ENCODE measurements around the gene SUN1.

The SUN1 gene

DNA sequence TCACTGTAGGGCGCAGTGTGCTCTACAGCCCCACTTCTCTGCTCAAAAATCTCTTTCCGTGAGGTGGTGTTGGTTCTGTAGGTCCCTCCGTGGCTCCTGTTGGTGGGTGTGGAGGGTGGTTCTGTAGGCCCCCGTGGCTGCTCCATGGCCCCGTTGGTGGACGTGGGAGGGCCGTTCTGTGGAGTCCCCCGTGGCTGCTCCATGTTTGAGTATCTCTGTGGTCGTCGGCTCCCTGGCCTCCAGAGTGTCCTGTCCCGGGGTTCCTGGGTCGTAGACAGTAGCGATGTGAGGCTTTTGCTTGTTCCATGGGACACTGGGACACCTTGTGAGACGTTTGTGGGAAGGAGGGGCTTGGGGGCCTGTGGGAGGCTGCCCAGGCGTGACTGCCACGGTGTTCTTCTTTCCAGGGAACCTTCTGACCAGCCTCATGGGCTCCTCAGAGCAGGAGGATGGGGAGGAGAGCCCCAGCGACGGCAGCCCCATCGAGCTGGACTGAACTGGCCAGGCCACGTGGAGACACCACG lies 62.7 kb downstream of the SUN1 start:
- H3K4me3 ChIP-seq (replicated peaks; ENCODE audit: low read depth, low read length): no peak overlapping the region
- TF ChIP-seq, protein P1, sequence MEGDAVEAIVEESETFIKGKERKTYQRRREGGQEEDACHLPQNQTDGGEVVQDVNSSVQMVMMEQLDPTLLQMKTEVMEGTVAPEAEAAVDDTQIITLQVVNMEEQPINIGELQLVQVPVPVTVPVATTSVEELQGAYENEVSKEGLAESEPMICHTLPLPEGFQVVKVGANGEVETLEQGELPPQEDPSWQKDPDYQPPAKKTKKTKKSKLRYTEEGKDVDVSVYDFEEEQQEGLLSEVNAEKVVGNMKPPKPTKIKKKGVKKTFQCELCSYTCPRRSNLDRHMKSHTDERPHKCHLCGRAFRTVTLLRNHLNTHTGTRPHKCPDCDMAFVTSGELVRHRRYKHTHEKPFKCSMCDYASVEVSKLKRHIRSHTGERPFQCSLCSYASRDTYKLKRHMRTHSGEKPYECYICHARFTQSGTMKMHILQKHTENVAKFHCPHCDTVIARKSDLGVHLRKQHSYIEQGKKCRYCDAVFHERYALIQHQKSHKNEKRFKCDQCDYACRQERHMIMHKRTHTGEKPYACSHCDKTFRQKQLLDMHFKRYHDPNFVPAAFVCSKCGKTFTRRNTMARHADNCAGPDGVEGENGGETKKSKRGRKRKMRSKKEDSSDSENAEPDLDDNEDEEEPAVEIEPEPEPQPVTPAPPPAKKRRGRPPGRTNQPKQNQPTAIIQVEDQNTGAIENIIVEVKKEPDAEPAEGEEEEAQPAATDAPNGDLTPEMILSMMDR (IDR thresholded peaks at IDR 0.05; ENCODE audit: low read depth, low read length, missing control alignments): no peak
- DNase-seq (ENCODE audit: extremely low read depth, low read depth): no peak

GRCh38 chr7:895451-896052 lies 63.3 kb downstream of the SUN1 start:
- no peak for DNase-seq (ENCODE audit: extremely low read depth, low read depth)
- TF ChIP-seq, protein P1 (IDR thresholded peaks at IDR 0.05; ENCODE audit: low read depth, low read length, missing control alignments): no peak
- H3K4me3 ChIP-seq (replicated peaks; ENCODE audit: low read depth, low read length): no peak overlapping the region

DNA sequence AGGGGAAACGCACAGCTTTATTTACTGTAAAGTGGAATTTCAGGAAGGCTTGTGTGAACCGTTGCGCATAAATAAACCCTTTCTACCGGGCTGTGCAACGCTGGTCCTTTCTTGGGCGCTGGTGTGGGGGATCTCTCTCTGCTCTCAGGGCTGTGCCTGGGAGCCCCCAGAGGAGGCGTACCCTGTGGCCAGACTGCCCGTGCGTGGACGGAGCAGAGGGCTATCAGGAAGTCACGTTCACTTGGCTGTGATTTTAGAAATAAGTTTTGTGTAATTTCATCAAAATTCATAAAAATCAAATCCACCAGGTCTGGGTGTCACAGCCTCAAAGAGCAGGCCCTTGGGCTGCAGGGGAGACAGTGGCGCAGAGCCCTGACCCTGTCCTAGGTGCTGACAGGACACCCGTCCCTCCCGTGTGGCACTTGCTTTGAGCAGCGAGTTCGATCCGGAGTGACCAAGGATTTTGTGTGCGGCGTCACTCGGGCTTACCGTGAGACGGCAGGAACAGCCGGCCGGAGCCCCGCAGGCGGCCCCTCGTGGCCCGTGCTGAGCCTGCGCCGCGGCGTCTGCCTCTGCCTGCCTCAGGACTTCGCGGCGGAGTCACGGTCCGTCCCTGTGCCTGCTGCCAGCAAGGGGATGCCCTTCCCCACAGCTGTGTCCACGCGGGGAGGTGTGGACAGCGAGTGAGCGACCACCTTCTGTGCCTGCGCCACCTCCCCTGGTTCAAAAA lies 64.2 kb downstream of the SUN1 start:
- TF ChIP-seq, protein P1 (IDR thresholded peaks at IDR 0.05; ENCODE audit: low read depth, low read length, missing control alignments): no peak
- no peak overlapping the region for H3K4me3 ChIP-seq (replicated peaks; ENCODE audit: low read depth, low read length)
- DNase-seq (ENCODE audit: extremely low read depth, low read depth): no peak

GRCh38 chr7:897086-897485 lies 64.8 kb downstream of the SUN1 start:
- no peak for DNase-seq (ENCODE audit: extremely low read depth, low read depth)
- TF ChIP-seq, protein P1 (IDR thresholded peaks at IDR 0.05; ENCODE audit: low read depth, low read length, missing control alignments): no peak
- H3K4me3 ChIP-seq (replicated peaks; ENCODE audit: low read depth, low read length): no peak overlapping the region

DNA sequence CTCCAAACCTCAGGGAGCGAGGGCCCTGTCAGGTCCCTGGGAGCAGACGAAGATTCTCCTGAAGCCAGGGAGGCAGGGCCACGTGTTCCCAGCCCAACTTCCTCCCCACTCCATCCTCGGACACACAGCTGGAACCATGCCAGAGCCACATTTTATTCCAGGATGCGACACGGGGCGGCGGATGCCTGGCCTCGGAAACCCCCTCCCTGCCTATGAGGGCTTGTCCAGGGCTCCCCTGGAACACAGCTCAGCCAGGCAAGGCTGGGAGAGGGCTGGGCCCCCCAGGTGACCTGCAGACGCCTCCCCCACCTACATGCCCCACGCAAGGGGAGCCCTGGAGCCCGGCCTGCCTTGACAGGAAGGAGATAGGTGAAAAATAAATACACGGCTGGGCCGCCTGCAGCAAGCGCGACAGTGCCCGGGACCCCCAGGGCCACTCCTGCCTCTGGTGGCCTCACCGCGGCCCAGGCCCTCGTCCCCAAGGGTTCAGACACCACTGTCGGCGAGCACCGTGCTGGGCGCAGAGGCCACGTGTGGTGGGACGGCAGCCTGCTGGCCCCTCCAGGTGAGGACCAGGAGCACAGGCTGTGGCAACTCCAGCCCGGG lies 65.6 kb downstream of the SUN1 start:
- no peak overlapping the region for H3K4me3 ChIP-seq (replicated peaks; ENCODE audit: low read depth, low read length)
- TF ChIP-seq, protein P1 (IDR thresholded peaks at IDR 0.05; ENCODE audit: low read depth, low read length, missing control alignments): no peak
- peak; percentile 15 for DNase-seq (ENCODE audit: extremely low read depth, low read depth)

GRCh38 chr7:898460-898854 lies 66.2 kb downstream of the SUN1 start:
- H3K4me3 ChIP-seq (replicated peaks; ENCODE audit: low read depth, low read length): no peak overlapping the region
- TF ChIP-seq, protein P1 (IDR thresholded peaks at IDR 0.05; ENCODE audit: low read depth, low read length, missing control alignments): no peak
- DNase-seq (ENCODE audit: extremely low read depth, low read depth): no peak

Data from HFF-Myc (cell line).